B cell (primary cell): ENCODE data around the gene HTT.

ENCODE experiments used
- EZH2 ChIP-seq: IDR thresholded peaks from 2 replicates; pipeline ENCODE4 v1.6.1; 2012; ENCODE audit warnings: borderline replicate concordance, low read depth, mild to moderate bottlenecking, moderate library complexity, low read length; ENCODE audit not compliant: insufficient read depth, poor library complexity, severe bottlenecking
- TF ChIP-seq, protein P1 (sequence below): fragments of 200-600 bp; IDR thresholded peaks from one replicate; pipeline ENCODE4 v1.8.0; 2022; ENCODE audit warnings: antibody characterized with exemption, mild to moderate bottlenecking

- TF ChIP-seq, protein P1, sequence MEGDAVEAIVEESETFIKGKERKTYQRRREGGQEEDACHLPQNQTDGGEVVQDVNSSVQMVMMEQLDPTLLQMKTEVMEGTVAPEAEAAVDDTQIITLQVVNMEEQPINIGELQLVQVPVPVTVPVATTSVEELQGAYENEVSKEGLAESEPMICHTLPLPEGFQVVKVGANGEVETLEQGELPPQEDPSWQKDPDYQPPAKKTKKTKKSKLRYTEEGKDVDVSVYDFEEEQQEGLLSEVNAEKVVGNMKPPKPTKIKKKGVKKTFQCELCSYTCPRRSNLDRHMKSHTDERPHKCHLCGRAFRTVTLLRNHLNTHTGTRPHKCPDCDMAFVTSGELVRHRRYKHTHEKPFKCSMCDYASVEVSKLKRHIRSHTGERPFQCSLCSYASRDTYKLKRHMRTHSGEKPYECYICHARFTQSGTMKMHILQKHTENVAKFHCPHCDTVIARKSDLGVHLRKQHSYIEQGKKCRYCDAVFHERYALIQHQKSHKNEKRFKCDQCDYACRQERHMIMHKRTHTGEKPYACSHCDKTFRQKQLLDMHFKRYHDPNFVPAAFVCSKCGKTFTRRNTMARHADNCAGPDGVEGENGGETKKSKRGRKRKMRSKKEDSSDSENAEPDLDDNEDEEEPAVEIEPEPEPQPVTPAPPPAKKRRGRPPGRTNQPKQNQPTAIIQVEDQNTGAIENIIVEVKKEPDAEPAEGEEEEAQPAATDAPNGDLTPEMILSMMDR, result no peak
- TF ChIP-seq EZH2, result no peak
These were observed 6.9 kb upstream of the HTT start for GRCh38 chr4:3067473-3068001.
